GM13977 (cell line): Measurements from ENCODE around the gene CACNA1C.

Experiments
- DNase-seq: peaks from one replicate; pipeline ENCODE4 v3.0.0; 2012; ENCODE audit warnings: low spot score
- in situ Hi-C: fragments of 300-500 bp; cut with MboI; formaldehyde crosslinking; loops from one replicate; pipeline ENCODE4 v1.12.0; 2022; ENCODE audit warnings: low sequenced_read_pairs, low pct_unique_long_range_greater_than_20kb, mixed read lengths, inconsistent platforms; ENCODE audit not compliant: unreplicated experiment
- TF ChIP-seq, protein P1 (sequence below): IDR thresholded peaks from 2 replicates; pipeline ENCODE4 v1.5.1; 2012; ENCODE audit warnings: mild to moderate bottlenecking, control low read depth; ENCODE audit not compliant: insufficient read depth; ENCODE audit errors: extremely low read depth, missing control alignments

The CACNA1C gene

DNA sequence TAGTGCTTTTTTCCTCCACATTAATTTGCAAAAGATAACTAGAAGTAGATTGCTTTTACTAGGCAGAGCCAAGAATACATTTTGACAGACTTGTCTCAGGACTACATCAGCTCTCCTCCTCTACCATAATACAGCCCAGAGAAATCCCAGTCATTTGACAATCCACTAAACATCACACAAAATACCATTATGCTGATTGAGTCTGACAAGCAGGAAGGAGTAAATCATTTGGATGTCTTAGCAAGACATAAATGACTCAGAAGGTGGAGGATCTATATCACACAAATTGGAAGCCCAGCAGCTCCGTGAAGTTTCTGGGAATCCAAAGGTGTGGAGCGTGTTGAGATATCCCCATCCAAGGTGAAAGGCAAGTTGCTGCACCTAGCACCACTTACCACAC, 666.6 kb downstream of the CACNA1C start:
- in situ Hi-C loops = no loop called here
- DNase-seq = no peak
- TF ChIP-seq, protein P1, sequence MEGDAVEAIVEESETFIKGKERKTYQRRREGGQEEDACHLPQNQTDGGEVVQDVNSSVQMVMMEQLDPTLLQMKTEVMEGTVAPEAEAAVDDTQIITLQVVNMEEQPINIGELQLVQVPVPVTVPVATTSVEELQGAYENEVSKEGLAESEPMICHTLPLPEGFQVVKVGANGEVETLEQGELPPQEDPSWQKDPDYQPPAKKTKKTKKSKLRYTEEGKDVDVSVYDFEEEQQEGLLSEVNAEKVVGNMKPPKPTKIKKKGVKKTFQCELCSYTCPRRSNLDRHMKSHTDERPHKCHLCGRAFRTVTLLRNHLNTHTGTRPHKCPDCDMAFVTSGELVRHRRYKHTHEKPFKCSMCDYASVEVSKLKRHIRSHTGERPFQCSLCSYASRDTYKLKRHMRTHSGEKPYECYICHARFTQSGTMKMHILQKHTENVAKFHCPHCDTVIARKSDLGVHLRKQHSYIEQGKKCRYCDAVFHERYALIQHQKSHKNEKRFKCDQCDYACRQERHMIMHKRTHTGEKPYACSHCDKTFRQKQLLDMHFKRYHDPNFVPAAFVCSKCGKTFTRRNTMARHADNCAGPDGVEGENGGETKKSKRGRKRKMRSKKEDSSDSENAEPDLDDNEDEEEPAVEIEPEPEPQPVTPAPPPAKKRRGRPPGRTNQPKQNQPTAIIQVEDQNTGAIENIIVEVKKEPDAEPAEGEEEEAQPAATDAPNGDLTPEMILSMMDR = no peak

DNA sequence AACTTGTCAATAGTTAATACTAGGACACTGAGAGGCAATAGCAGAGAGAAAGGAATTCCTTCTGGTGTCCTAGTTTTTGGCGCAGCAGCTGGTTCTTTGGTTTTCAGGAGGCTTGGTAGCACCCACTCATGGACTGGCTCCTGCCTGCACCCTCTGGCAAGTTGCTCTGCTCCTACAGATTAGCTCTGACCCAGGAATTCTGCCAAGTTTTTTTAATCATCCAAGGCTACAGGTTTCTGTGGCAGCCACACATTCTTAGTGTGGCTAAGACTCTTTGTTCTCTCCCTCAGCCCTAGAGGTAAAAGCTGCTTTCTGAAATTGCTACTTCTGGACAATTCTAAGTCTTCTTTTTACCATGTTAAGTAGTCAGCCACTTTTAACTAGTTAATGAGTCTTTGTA, 670.0 kb downstream of the CACNA1C start:
- TF ChIP-seq, protein P1 = no peak
- in situ Hi-C loops = no loop called here
- no peak for DNase-seq

- no peak for DNase-seq
- TF ChIP-seq, protein P1 = no peak
- in situ Hi-C loops = no loop called here
Measured at GRCh38 chr12:2732290-2732689, 679.5 kb downstream of the CACNA1C start.

DNA sequence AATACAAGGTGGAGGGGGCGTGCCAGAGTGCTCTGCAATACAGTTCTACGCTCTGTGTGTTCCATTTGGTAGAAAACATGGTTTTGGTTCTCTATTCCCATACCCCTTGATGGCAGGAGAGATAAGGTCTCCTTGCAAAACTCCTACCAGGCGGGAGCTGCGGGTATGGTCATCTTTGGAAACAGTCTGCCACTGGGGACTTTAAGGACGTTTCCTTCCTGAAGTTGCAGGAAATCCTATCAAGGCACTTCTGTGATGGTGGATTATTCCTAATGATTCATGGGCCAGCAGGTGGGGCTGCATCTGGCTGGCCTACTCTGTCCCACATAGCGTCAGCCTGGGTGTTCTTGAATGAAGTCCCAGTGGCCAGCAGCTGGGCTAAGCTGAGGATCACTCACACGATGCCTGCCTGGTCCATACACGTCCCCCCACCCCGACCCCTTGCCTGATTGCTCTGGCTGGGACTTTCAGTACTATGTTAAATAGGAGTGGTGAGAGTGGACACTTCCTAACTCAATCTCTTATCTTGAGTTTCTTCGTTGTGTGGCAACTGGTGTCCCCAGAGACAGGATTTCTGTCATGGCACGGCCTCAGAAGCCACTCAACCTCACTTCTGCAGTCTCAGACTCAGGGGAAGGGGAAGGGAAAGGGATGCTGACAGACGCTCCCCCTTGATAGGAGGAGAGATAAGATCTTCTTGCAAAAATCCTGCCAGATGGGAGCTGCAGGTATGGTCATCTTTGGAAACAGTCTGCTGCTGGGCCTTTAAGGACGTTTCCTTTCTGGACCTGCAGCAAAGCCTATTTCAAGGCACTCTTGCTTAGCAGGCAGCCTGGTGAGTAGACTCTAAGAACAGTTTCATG, 680.9 kb downstream of the CACNA1C start:
- in situ Hi-C loops = no loop called here
- no peak for DNase-seq
- TF ChIP-seq, protein P1 = no peak

- TF ChIP-seq, protein P1 = no peak
- no peak for DNase-seq
- in situ Hi-C loops = no loop called here
Measured at GRCh38 chr12:2735432-2735831, 682.6 kb downstream of the CACNA1C start.

DNA sequence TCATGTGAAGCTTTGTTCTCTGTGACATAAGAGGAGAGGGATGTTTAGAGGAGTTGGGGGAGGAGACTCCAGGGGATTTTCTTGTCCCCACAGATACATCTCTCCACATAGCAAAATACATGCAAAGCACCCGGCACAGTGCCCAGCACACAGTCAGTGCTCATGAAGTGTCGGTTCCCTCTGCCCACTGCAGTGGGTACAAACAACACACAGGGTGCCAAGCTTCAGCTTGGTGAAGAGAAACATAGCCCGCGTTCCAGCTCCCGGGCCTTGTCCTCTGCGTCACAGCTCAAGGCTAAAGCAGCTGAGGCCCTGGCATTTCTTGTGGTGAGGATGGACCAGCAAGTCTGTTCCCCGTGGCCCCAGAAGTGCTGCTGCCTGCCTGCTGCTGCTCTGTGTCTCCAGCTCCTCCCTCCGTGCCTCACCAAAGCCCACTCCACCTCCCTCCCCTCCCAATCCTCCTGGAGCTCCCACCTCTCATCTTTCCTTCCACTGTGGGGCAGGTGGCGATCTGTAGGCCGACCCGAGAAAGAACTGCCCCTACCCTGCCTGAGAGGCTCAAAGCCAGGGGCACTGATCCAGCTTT, 685.0 kb downstream of the CACNA1C start:
- in situ Hi-C loops = no loop called here
- TF ChIP-seq, protein P1 = no peak
- no peak for DNase-seq
